CD4-positive, alpha-beta T cell treated with Interleukin-15 for 4 hours (primary cell): ENCODE data around the gene PML.

Experiments used
- DNase-seq: peaks from one replicate; pipeline ENCODE4 v3.0.0-alpha.2; 2020; ENCODE audit warnings: low spot score

The PML gene

GRCh38 chr15:73985101-73985873 lies 9.2 kb upstream of the PML start:
- no peak for DNase-seq

- no peak for DNase-seq
These were observed 8.3 kb upstream of the PML start for GRCh38 chr15:73986055-73986775.

GRCh38 chr15:73986776-73987056 lies 7.8 kb upstream of the PML start:
- no peak for DNase-seq

- no peak for DNase-seq
These were observed 7.3 kb upstream of the PML start for GRCh38 chr15:73987250-73987649.

DNA sequence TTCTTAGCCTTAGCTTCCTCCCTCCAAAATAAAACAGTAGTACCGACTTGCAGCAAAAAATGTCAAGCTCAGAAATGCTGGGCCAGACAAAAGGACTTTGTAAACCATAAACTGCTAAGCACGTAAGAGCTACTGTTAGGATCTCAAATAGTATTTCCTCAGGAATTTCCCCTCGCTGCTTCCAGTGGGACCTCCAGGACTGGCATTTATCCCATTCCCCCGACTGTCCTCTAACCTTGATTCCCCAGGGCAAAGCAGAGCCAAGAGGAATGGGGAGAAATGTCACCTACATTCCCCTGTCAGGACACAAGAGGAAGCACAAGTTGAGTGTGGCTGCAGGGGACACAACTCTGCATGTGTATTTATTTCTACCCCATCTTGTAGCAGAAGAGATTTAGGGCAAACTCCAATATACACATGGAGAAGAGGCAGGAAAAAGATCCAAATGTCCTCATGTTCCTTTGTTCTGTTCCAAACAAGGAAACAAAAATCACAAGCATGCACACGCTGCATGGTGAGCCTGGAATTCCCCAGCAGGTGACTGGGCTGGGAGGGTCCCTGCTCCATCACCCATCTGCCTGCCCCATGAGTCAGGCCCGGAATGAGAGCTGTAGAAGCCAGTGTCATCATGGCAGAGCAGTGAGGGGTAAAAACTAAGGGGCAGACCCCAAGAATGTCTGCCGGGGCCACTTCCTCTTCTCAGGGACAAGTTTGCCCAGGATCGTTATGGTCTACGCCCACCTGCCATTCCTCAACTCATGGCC lies 6.7 kb upstream of the PML start:
- DNase-seq: no peak

DNA sequence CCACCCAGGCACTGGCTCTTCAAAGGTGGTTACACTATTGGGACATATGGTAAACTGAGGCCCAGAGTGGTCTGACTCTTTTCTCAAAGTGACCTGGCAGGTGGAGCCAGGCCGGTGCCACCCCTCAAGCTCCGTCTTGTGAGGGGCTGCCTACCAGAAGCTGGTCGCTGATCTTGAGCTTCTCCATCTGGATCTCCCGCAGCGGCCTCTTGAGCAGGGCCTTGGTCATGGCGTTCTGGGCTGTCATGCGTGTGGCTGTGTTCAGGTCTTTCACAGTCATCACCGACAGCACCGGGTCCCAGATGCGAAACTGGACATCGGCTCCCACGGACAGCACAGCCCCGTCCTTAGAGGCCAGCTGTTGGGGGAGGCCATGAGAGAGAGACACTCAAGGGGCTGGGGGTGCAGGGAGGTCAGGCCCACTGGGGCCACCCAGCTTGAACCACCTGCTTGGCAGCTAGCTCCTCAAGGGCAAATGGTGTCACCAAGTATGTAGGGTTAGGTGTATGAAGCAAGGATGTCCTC lies 6.0 kb upstream of the PML start:
- no peak for DNase-seq

DNA sequence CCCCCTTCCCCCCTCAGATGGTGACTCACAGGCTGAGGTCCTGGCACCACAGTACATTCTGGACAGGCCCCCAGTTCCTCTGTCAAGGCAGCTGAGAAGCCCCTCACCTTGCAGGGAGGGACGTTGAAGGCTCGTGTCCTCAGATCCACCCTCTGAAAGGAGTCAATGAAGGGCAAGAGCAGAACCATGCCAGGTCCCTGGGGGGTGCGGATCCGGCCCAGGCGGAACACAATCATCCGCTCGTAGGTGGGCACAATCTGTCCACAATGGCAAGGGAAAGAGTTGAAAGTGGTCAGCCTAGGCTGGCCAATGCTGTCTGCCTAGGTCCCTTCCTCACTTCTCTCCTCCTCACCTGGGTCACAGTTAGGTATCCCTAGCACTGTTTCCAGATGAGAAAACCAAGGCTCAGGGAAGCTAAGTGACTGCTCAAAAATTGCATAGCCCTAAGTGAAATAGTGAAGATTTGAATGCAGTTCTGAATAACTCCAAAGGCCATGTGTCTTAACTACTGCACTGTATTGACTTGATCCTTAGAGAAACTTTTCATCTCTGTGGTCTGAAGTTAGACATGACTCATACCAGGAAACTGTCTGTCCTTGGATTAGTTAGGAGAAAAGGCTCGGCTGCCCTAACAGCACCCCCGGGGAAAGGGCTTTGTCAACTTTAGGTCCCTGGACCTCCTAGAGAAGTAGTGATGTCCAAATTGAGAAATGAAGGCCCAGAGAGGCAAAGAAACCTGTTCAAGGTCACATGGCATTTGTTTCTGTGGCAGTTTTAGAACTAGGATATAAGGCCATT lies 5.3 kb upstream of the PML start:
- no peak for DNase-seq

DNA sequence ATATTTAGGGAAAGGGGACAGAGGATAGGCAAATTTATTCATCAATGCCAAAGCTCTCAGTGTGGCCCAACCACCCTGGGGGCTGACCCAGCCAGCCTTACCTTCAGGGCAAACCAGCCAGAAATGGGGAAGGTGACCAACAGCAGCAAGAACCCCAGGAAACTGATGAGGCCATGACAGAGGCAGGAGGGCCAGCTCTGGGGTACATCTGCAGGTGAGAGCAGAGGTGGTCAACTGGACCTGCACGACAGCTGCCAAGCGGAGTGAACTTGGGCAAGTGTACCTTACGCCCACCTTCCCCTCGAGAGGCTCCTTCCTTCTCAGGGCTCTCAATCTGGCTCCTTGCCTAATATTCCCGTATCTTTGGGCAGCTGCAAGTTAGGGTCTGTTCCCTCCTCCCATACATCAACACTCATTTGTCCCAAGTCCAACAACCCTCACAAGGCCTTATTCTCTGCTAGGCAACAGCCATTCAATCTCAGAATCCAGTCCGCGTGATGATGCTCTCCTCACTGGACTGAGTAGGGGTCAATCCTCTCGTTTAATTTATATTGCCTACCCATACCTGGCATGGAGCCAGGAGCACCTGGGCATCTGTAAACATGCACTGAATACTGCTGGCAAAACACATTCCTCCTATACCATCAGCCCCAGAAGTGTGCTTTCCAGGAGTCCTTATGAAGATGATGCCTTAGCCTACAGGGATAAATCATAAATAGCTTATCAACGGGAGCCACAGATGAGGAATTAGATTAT lies 4.1 kb upstream of the PML start:
- DNase-seq: no peak

DNA sequence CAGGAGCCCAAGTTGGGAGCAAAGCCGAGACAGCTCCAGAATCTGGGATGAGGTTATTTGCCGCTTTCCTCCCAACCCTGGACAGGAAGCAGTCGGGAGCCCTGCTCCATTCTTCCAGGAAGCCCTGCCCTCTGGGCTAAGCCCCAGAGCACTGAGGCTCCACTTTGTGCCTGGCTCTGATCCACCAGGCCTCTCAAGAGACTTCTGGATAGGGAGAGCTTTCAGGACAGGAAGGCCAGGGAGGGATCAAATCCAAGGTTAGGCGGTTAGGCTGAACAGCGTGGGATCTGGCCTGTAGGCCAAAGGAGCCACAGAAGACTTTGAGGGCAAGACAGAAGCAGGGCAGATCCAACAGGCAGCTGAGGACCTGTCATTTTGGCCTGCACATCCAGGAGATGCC lies 3.3 kb upstream of the PML start:
- DNase-seq: no peak

- DNase-seq: peak; percentile 96
These were observed 2.6 kb upstream of the PML start, which contains the start of gene STOML1 for GRCh38 chr15:73991726-73992593. TSS of gene STOML1 (minus strand) at chr15:73992295. CDS start at chr15:73992223, 72 bp downstream.

DNA sequence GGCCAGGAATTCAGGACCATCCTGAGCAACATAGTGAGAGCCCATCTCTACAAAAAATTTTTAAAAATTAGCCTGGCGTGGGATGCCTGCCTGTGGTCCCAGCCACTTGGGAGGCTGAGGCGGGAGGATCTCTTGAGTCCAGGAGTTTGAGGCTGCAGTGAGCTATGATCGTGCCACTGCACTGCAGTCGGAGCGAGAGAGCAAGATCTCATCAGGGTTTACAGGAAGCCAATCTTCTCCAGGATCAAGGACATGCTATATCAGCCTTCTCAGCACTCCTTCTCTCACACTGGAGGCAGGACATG lies 2.0 kb upstream of the PML start:
- no peak for DNase-seq

GRCh38 chr15:73993211-73993994 lies 1.1 kb upstream of the PML start:
- no peak for DNase-seq

DNA sequence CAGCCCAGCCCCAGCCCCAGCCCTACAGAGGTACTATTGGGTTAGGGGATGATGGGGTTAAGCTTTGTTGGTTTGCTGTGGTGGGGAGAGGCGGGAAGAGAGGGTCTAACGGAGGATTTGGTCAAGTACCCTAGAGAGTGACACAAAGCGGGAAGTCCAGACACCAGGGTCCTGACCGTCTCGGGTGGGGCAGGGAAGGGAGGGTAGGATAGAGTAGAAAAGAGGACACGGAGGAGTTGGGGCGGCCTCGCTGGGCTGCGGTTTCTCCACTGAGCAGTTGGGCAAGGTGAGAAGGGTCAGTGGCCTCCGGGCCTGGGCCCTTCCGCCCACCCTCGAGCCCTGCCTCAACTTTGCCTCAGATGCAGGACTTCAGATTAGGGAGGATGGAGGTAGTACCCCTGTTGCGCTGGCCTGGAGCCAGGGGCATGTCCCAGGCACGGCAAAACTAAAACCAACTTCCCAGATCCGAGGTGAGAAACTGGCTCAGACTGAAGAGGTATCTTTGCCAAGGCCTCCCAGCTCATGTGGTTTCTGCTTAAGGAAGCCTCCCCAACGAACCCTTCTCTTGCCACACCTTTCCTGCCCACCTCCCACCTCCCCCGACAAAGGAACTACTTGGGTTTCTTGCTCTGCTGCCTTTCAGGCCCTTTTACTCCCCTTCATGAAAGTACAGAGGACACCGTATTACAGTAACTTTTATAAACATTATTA lies 551 bp downstream of the PML start:
- DNase-seq: peak; percentile 21

GRCh38 chr15:73996267-73996666 lies 1.8 kb downstream of the PML start:
- no peak for DNase-seq

DNA sequence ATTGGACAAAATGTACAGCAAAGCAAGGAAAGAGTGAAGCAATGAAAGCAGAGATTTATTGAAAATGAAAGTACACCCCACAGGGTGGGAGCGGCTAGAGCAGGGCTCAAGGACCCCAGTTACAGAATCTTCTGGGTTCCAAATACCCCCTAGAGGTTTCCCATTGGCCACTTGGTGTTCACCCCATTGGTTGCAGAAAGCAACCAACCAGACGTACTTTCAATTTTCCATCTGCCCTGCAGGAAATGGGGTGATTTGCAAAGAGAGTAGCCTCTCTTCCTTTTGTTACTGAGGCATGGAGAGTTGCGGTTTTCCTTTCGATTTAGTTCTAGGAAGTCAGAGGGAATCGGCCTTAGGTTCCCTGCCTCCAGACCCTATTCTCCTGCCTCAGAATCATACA lies 2.4 kb downstream of the PML start:
- peak; percentile 41 for DNase-seq

DNA sequence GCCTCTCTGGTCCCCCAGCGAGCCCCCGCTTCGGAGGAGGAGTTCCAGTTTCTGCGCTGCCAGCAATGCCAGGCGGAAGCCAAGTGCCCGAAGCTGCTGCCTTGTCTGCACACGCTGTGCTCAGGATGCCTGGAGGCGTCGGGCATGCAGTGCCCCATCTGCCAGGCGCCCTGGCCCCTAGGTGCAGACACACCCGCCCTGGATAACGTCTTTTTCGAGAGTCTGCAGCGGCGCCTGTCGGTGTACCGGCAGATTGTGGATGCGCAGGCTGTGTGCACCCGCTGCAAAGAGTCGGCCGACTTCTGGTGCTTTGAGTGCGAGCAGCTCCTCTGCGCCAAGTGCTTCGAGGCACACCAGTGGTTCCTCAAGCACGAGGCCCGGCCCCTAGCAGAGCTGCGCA lies 3.5 kb downstream of the PML start:
- no peak for DNase-seq

DNA sequence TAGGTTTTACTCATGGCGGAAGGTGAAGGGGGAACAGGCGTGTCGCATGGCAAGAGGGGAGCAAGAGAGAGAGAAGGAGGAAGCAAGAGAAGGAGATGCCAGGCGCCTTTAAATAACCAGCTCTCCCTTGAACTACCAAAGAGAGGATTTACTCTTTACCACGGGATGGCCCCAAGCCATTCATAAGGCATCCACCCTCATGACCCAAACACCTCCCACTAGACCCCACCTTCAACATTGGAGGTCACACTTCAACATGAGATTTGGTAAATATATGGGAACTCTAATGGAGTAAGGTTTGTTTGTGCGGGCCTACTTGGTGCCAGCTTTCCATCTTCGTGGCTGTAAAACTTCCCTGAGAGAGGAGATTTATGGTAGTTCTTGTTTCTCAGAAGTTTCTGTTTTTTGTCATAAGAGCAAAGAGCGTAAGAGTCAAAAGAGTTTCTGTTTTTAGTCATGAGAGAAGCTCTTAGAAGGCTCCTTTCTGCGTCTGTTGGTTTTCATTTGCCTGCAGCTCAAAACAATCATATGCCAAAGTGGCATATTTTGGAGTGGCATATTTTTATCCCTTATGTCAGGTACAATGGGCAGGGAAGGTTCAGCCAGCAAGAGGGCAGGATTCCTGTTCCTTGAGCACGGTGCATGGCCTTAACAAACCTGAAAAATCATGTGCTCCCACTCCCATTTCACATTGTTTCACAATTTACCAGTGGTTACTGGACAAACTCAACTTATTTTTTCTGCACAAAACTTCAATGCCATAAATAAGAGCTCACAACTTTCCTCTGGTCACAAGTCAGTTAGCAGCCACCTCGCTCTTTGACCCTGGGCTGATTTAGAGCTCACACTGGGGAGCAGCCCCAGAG lies 12.5 kb downstream of the PML start:
- DNase-seq: no peak

- no peak for DNase-seq
These were observed 13.4 kb downstream of the PML start for GRCh38 chr15:74007820-74008371.
